SK-N-SH (cell line): Measurements from ENCODE around the gene PTOV1. TPM values are rescaled to one million over a fixed set of nuclear protein-coding genes. Genes with fewer than 3 reads are reported as not detected.

Experiments used
- CTCF ChIA-PET: fragments of 300-600, 350-600 bp; formaldehyde crosslinking; extraction: SDS; loops from one replicate; lab custom pipeline; 2021; lab: Yijun Ruan, JAX
- POLR2A ChIA-PET: fragments of 350-600 bp; sonication (Branson Sonifier 250); formaldehyde crosslinking; extraction: SDS; loops from one replicate; lab custom pipeline; 2020; ENCODE audit warnings: antibody characterized with exemption, inconsistent platforms; lab: Yijun Ruan, JAX
- DNase-seq: peaks from one replicate; pipeline ENCODE4 v3.0.0; 2012
- H2AFZ ChIP-seq: fragments of 200-600 bp; sonication (generic); 2 replicates; pipeline ENCODE4 v1.8.1; 2016; ENCODE audit warnings: antibody characterized with exemption, mild to moderate bottlenecking, low read depth
- H3F3A ChIP-seq: fragments of 200-600 bp; sonication (generic); replicated peaks from 2 replicates; pipeline ENCODE3; 2016; ENCODE audit warnings: antibody characterized with exemption, mild to moderate bottlenecking; ENCODE audit not compliant: insufficient read depth
- H3K27ac ChIP-seq, 2 experiments: fragments of 200-500 bp in 1 of 2; fragments of 200-600 bp in 1 of 2; sonication (Bioruptor generic) in 1 of 2; sonication (generic), shearing (Covaris generic) in 1 of 2; 2 replicates each; pipeline versions ENCODE4 v1.5.1 to v1.6.1; 2014 to 2016; ENCODE audit warnings: low read depth in 2 of 2, inconsistent platforms in 1 of 2, low read length in 1 of 2, mild to moderate bottlenecking in 1 of 2, mixed read lengths in 1 of 2
- H3K27me3 ChIP-seq: fragments of 200-600 bp; sonication (generic), shearing (Covaris generic); 2 replicates; pipeline ENCODE4 v1.6.1; 2016; ENCODE audit warnings: mixed run types; ENCODE audit not compliant: insufficient read depth
- H3K36me3 ChIP-seq, 2 experiments: fragments of 200-500 bp in 1 of 2; fragments of 200-600 bp in 1 of 2; sonication (Bioruptor generic) in 1 of 2; sonication (generic) in 1 of 2; replicated peaks in 1 of 2; 2 replicates each; pipeline versions ENCODE3 to v1.5.1; 2014 to 2016; ENCODE audit warnings: low read length in 1 of 2, mild to moderate bottlenecking in 1 of 2; ENCODE audit not compliant: insufficient read depth in 2 of 2, control insufficient read depth in 1 of 2
- H3K4me1 ChIP-seq, 2 experiments: fragments of 200-500 bp in 1 of 2; fragments of 200-600 bp in 1 of 2; sonication (Bioruptor generic) in 1 of 2; sonication (generic), shearing (Covaris generic) in 1 of 2; 2 replicates each; pipeline versions ENCODE4 v1.5.1 to v1.6.1; 2014 to 2016; ENCODE audit warnings: low read depth in 1 of 2, low read length in 1 of 2, mixed run types in 1 of 2; ENCODE audit not compliant: insufficient read depth in 2 of 2, control insufficient read depth in 1 of 2
- H3K4me2 ChIP-seq: fragments of 200-600 bp; sonication (generic), shearing (Covaris generic); 2 replicates; pipeline ENCODE4 v1.6.1; 2017; ENCODE audit warnings: mixed run types
- H3K4me3 ChIP-seq, 2 experiments: fragments of 200-500 bp in 1 of 2; fragments of 200-600 bp in 1 of 2; sonication (Bioruptor generic) in 1 of 2; sonication (generic), shearing (Covaris generic) in 1 of 2; 2 replicates each; pipeline versions ENCODE4 v1.5.1 to v1.8.1; 2014 to 2016; ENCODE audit warnings: low read depth in 2 of 2, inconsistent platforms in 1 of 2, low read length in 1 of 2, mild to moderate bottlenecking in 1 of 2, mixed read lengths in 1 of 2, moderate library complexity in 1 of 2
- H3K79me2 ChIP-seq: fragments of 200-600 bp; sonication (generic); 2 replicates; pipeline ENCODE4 v1.8.1; 2017; ENCODE audit warnings: mild to moderate bottlenecking; ENCODE audit not compliant: insufficient read depth
- H3K9ac ChIP-seq: fragments of 200-600 bp; sonication (generic); 2 replicates; pipeline ENCODE4 v1.6.1; 2017; ENCODE audit warnings: mixed run types
- H3K9me2 ChIP-seq: fragments of 200-600 bp; sonication (generic); 2 replicates; pipeline ENCODE4 v1.6.1; 2017; ENCODE audit warnings: mixed run types
- H3K9me3 ChIP-seq: fragments of 200-600 bp; sonication (generic); 2 replicates; pipeline ENCODE4 v1.6.1; 2017; ENCODE audit warnings: mixed run types, mild to moderate bottlenecking, moderate library complexity
- H4K20me1 ChIP-seq: fragments of 200-600 bp; sonication (generic); 2 replicates; pipeline ENCODE4 v1.6.1; 2017; ENCODE audit warnings: mild to moderate bottlenecking, mixed run types; ENCODE audit not compliant: insufficient read depth
- GABPA ChIP-seq: IDR thresholded peaks from 2 replicates; pipeline ENCODE4 v1.4.0; 2012; ENCODE audit warnings: low read depth, mild to moderate bottlenecking
- MEF2A ChIP-seq: IDR thresholded peaks from 2 replicates; pipeline ENCODE4 v1.4.0; 2012; ENCODE audit warnings: low read depth, borderline replicate concordance
- MXI1 ChIP-seq: IDR thresholded peaks from 2 replicates; pipeline ENCODE4 v1.6.1; 2012; ENCODE audit warnings: mild to moderate bottlenecking, low read depth, low read length, improper control_type of control experiment
- RAD21 ChIP-seq: IDR thresholded peaks from 2 replicates; pipeline ENCODE4 v1.6.1; 2012; ENCODE audit warnings: mild to moderate bottlenecking, low read length
- RFX5 ChIP-seq: IDR thresholded peaks from 2 replicates; pipeline ENCODE4 v1.6.1; 2012; ENCODE audit warnings: mild to moderate bottlenecking, improper control_type of control experiment, low read length
- RXRA ChIP-seq: IDR thresholded peaks from 2 replicates; pipeline ENCODE4 v1.4.0; 2012; ENCODE audit warnings: low read depth, mild to moderate bottlenecking, borderline replicate concordance
- SMC3 ChIP-seq: IDR thresholded peaks from 2 replicates; pipeline ENCODE4 v1.6.1; 2012; ENCODE audit warnings: low read depth, low read length, improper control_type of control experiment
- TAF1 ChIP-seq: IDR thresholded peaks from 2 replicates; pipeline ENCODE4 v1.6.1; 2012; ENCODE audit warnings: low read depth, mild to moderate bottlenecking, low read length, moderate library complexity, borderline replicate concordance
- WGBS: methylation state at CpG from one replicate; pipeline ENCODE4 v1.1.6; 2017; ENCODE audit warnings: low lambda C conversion rate; 5-methylcytosine and 5-hydroxymethylcytosine counted together
- polyA plus RNA-seq, 3 experiments: library from polyadenylated mRNA; depleted of rRNA; stranded (reverse); fragments of >200 nt; gene quantifications; 2 replicates each; pipeline ENCODE4 v1.2.3, GENCODE V29; 2012
- TF ChIP-seq, protein P1 (sequence below): IDR thresholded peaks from 2 replicates; pipeline ENCODE4 v1.4.0; 2012; ENCODE audit warnings: low read depth, borderline replicate concordance
- TF ChIP-seq, protein P2 (sequence below): fragments of 150-350 bp; IDR thresholded peaks from 2 replicates; pipeline ENCODE4 v1.6.1; 2016; ENCODE audit warnings: mild to moderate bottlenecking, low read depth, low read length
- TF ChIP-seq, protein P3 (sequence below): IDR thresholded peaks from 2 replicates; pipeline ENCODE4 v1.4.0; 2012; ENCODE audit warnings: low read depth, borderline replicate concordance
- TF ChIP-seq, protein P4 (sequence below): fragments of 200-600 bp; sonication (generic); IDR thresholded peaks from 2 replicates; pipeline ENCODE4 v1.6.1; 2017; ENCODE audit warnings: antibody characterized with exemption, mild to moderate bottlenecking, moderate library complexity
- TF ChIP-seq, protein P5 (sequence below): IDR thresholded peaks from 2 replicates; pipeline ENCODE4; 2012
- TF ChIP-seq, protein P6 (sequence below): IDR thresholded peaks from 2 replicates; pipeline ENCODE4 v1.4.0; 2012; ENCODE audit warnings: low read depth

Gene PTOV1
- polyA plus RNA-seq, 1 of the 3 experiments (the other 2 are of a cell fraction) = 95.0 TPM

DNA sequence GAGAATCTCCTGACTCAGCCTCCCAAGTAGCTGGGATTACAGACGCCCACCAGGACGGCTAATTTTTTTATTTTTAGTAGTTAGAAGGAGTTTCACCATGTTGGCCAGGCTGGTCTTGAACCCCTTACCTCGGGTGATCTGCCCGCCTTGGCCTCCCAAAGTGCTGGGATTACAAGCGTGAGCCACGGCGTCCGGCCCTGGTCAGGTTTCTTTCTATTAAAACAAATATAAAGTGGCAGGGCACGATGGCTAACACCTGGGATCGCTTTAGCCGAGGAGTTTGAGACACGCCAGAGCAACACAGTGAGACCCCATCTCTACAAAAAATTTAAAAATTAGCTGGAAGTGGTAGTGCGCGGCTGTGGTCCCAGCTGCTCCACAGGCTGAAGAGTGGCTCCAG is 34.4 kb upstream of the PTOV1 start:
- DNase-seq = no peak
- H3K9me2 ChIP-seq = no peaks in the 10 kb centered on the region
- H3K36me3 ChIP-seq = peaks cover 0 to 6% of the 10 kb centered on the region in 2 experiments
- H3K27ac ChIP-seq = peak overlapping the region; percentile 64 to 98
- no peaks in the 10 kb centered on the region for H3K27me3 ChIP-seq
- H3K4me3 ChIP-seq = no peak overlapping the region
- no peak overlapping the region for H3K4me2 ChIP-seq
- peaks cover 4 to 25% of the 10 kb centered on the region in 2 experiments; a peak in 3 of 4 replicates for H3K4me1 ChIP-seq
- H3K9me3 ChIP-seq = no peaks in the 10 kb centered on the region
- 0 out of 2 replicates have a peak overlapping the region, but pooled peaks have one; percentile 33 for H2AFZ ChIP-seq
- WGBS = 80% methylated on average over 14 of the region's 14 CpGs
- CTCF ChIA-PET = no interaction called here
- no peaks in the 10 kb centered on the region for H4K20me1 ChIP-seq
- H3K79me2 ChIP-seq = peaks cover 35% of the 10 kb centered on the region
- TF ChIP-seq MXI1 (no peak), RXRA (no peak), RAD21 (no peak), MEF2A (no peak), SMC3 (no peak), GABPA (no peak), TAF1 (no peak), RFX5 (no peak)
- TF ChIP-seq, protein P1, sequence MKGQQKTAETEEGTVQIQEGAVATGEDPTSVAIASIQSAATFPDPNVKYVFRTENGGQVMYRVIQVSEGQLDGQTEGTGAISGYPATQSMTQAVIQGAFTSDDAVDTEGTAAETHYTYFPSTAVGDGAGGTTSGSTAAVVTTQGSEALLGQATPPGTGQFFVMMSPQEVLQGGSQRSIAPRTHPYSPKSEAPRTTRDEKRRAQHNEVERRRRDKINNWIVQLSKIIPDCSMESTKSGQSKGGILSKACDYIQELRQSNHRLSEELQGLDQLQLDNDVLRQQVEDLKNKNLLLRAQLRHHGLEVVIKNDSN = no peak
- TF ChIP-seq, protein P2, sequence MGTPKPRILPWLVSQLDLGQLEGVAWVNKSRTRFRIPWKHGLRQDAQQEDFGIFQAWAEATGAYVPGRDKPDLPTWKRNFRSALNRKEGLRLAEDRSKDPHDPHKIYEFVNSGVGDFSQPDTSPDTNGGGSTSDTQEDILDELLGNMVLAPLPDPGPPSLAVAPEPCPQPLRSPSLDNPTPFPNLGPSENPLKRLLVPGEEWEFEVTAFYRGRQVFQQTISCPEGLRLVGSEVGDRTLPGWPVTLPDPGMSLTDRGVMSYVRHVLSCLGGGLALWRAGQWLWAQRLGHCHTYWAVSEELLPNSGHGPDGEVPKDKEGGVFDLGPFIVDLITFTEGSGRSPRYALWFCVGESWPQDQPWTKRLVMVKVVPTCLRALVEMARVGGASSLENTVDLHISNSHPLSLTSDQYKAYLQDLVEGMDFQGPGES = no peak
- TF ChIP-seq, protein P3, sequence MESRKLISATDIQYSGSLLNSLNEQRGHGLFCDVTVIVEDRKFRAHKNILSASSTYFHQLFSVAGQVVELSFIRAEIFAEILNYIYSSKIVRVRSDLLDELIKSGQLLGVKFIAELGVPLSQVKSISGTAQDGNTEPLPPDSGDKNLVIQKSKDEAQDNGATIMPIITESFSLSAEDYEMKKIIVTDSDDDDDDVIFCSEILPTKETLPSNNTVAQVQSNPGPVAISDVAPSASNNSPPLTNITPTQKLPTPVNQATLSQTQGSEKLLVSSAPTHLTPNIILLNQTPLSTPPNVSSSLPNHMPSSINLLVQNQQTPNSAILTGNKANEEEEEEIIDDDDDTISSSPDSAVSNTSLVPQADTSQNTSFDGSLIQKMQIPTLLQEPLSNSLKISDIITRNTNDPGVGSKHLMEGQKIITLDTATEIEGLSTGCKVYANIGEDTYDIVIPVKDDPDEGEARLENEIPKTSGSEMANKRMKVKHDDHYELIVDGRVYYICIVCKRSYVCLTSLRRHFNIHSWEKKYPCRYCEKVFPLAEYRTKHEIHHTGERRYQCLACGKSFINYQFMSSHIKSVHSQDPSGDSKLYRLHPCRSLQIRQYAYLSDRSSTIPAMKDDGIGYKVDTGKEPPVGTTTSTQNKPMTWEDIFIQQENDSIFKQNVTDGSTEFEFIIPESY = no peak
- TF ChIP-seq, protein P4, sequence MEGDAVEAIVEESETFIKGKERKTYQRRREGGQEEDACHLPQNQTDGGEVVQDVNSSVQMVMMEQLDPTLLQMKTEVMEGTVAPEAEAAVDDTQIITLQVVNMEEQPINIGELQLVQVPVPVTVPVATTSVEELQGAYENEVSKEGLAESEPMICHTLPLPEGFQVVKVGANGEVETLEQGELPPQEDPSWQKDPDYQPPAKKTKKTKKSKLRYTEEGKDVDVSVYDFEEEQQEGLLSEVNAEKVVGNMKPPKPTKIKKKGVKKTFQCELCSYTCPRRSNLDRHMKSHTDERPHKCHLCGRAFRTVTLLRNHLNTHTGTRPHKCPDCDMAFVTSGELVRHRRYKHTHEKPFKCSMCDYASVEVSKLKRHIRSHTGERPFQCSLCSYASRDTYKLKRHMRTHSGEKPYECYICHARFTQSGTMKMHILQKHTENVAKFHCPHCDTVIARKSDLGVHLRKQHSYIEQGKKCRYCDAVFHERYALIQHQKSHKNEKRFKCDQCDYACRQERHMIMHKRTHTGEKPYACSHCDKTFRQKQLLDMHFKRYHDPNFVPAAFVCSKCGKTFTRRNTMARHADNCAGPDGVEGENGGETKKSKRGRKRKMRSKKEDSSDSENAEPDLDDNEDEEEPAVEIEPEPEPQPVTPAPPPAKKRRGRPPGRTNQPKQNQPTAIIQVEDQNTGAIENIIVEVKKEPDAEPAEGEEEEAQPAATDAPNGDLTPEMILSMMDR = no peak
- TF ChIP-seq, protein P5, sequence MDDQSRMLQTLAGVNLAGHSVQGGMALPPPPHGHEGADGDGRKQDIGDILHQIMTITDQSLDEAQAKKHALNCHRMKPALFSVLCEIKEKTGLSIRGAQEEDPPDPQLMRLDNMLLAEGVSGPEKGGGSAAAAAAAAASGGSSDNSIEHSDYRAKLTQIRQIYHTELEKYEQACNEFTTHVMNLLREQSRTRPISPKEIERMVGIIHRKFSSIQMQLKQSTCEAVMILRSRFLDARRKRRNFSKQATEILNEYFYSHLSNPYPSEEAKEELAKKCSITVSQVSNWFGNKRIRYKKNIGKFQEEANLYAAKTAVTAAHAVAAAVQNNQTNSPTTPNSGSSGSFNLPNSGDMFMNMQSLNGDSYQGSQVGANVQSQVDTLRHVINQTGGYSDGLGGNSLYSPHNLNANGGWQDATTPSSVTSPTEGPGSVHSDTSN = no peak
- TF ChIP-seq, protein P6, sequence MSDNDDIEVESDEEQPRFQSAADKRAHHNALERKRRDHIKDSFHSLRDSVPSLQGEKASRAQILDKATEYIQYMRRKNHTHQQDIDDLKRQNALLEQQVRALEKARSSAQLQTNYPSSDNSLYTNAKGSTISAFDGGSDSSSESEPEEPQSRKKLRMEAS = no peak
- H3K9ac ChIP-seq = peak overlapping the region; percentile 98; the same call in 1 of the 2 replicates
- POLR2A ChIA-PET = no interaction called here
- H3F3A ChIP-seq = peaks cover 21% of the 10 kb centered on the region
